Measurements from ENCODE around the gene PIP5K1B. TPM values are rescaled to one million over a fixed set of nuclear protein-coding genes. Genes with fewer than 3 reads are reported as not detected.

PIP5K1B gene
- total RNA-seq, 2 experiments from 2014 or later = 2.3 to 3.1 TPM

- ChIA-PET POLR2A (no interaction called here), CTCF (no interaction called here)
Observed at GRCh38 chr9:68842568-68842967, 137.5 kb downstream of the PIP5K1B start.

GRCh38 chr9:68843239-68843638, 138.2 kb downstream of the PIP5K1B start:
- POLR2A ChIA-PET = no interaction called here
- CTCF ChIA-PET = no interaction called here

- ChIA-PET POLR2A (no interaction called here), CTCF (no interaction called here)
Observed at GRCh38 chr9:68844157-68844556, 139.1 kb downstream of the PIP5K1B start.

GRCh38 chr9:68844631-68845612, 139.9 kb downstream of the PIP5K1B start:
- ChIA-PET CTCF (no interaction called here), POLR2A (no interaction called here)

GRCh38 chr9:68847765-68848164, 142.7 kb downstream of the PIP5K1B start:
- ChIA-PET POLR2A (no interaction called here), CTCF (no interaction called here)

- ChIA-PET CTCF (no interaction called here), POLR2A (no interaction called here)
Observed at GRCh38 chr9:68851657-68852056, 146.6 kb downstream of the PIP5K1B start.

GRCh38 chr9:68852941-68853340, 147.9 kb downstream of the PIP5K1B start:
- ChIA-PET CTCF (no interaction called here), POLR2A (no interaction called here)

GRCh38 chr9:68859347-68859746, 154.3 kb downstream of the PIP5K1B start:
- ChIA-PET CTCF (no interaction called here), POLR2A (no interaction called here)

GRCh38 chr9:68860419-68860818, 155.4 kb downstream of the PIP5K1B start:
- ChIA-PET CTCF (no interaction called here), POLR2A (no interaction called here)

- POLR2A ChIA-PET = no interaction called here
- CTCF ChIA-PET = no interaction called here
Observed at GRCh38 chr9:68861436-68861835, 156.4 kb downstream of the PIP5K1B start.

- CTCF ChIA-PET = no interaction called here
- POLR2A ChIA-PET = no interaction called here
Observed at GRCh38 chr9:68867066-68867465, 162.0 kb downstream of the PIP5K1B start.

- ChIA-PET CTCF (no interaction called here), POLR2A (no interaction called here)
Observed at GRCh38 chr9:68869022-68869421, 164.0 kb downstream of the PIP5K1B start.

GRCh38 chr9:68870086-68870485, 165.0 kb downstream of the PIP5K1B start:
- POLR2A ChIA-PET = no interaction called here
- CTCF ChIA-PET = interaction anchor here (0.6 kb wide), 1 partner anchor 360 kb away, joined by 3 read pairs; no protein-coding TSS in a partner anchor

- ChIA-PET POLR2A (no interaction called here), CTCF (interaction anchor here (0.6 kb wide), 1 partner anchor 126 kb away, joined by 3 read pairs; no protein-coding TSS in a partner anchor)
Observed at GRCh38 chr9:68871236-68871635, 166.2 kb downstream of the PIP5K1B start.

- POLR2A ChIA-PET = no interaction called here
- CTCF ChIA-PET = no interaction called here
Observed at GRCh38 chr9:68872026-68872501, 167.0 kb downstream of the PIP5K1B start.

- POLR2A ChIA-PET = no interaction called here
- CTCF ChIA-PET = no interaction called here
Observed at GRCh38 chr9:68873179-68873578, 168.1 kb downstream of the PIP5K1B start.

GRCh38 chr9:68876273-68876672, 171.2 kb downstream of the PIP5K1B start:
- CTCF ChIA-PET = no interaction called here
- POLR2A ChIA-PET = no interaction called here

- POLR2A ChIA-PET = no interaction called here
- CTCF ChIA-PET = no interaction called here
Observed at GRCh38 chr9:68876681-68877080, 171.6 kb downstream of the PIP5K1B start.

- ChIA-PET CTCF (no interaction called here), POLR2A (no interaction called here)
Observed at GRCh38 chr9:68877219-68877618, 172.2 kb downstream of the PIP5K1B start.

- ChIA-PET CTCF (no interaction called here), POLR2A (no interaction called here)
Observed at GRCh38 chr9:68878450-68878849, 173.4 kb downstream of the PIP5K1B start.

- ChIA-PET POLR2A (no interaction called here), CTCF (no interaction called here)
Observed at GRCh38 chr9:68883224-68883623, 178.2 kb downstream of the PIP5K1B start.

GRCh38 chr9:68887232-68887631, 182.2 kb downstream of the PIP5K1B start:
- ChIA-PET POLR2A (no interaction called here), CTCF (no interaction called here)

Measured in activated CD8-positive, alpha-beta memory T cell treated with anti-CD3 and anti-CD28 coated beads for 36 hours (primary cell).